Fibroblast of lung (primary cell): Measurements from ENCODE around the gene CCNT1. TPM values are rescaled to one million over a fixed set of nuclear protein-coding genes. Genes with fewer than 3 reads are reported as not detected.

Experiments
- DNase-seq, 2 donors: peaks; one replicate each; pipeline versions ENCODE4 v3.0.0 to v3.0.0-alpha.2; 2010; ENCODE audit warnings: low read depth in 2 of 2
- H2AFZ ChIP-seq: 2 replicates; pipeline ENCODE4 v1.5.1; 2012; ENCODE audit warnings: low read length, control low read depth, inconsistent platforms
- H3K27ac ChIP-seq: 2 replicates; pipeline ENCODE4 v1.5.1; 2011; ENCODE audit warnings: low read length, control low read depth; ENCODE audit not compliant: insufficient read depth
- H3K27me3 ChIP-seq: 2 replicates; pipeline ENCODE4 v1.5.1; 2011; ENCODE audit warnings: mild to moderate bottlenecking, low read length; ENCODE audit not compliant: control insufficient read depth, insufficient read depth
- H3K36me3 ChIP-seq: 2 replicates; pipeline ENCODE4 v1.5.1; 2011; ENCODE audit warnings: low read length; ENCODE audit not compliant: control insufficient read depth, insufficient read depth
- H3K4me1 ChIP-seq: 2 replicates; pipeline ENCODE4 v1.5.1; 2011; ENCODE audit warnings: low read length; ENCODE audit not compliant: control insufficient read depth, insufficient read depth; ENCODE audit errors: extremely low read depth
- H3K4me2 ChIP-seq: 2 replicates; pipeline ENCODE4 v1.5.1; 2011; ENCODE audit warnings: low read length, control low read depth; ENCODE audit not compliant: insufficient read depth; ENCODE audit errors: extremely low read depth
- H3K4me3 ChIP-seq, 4 experiments: fragments of 200-600 bp in 1 of 4; sonication (generic) in 1 of 4; replicated peaks in 1 of 4; 2 replicates each; pipeline ENCODE4 v1.5.1; 2011 to 2016; ENCODE audit warnings: low read length in 4 of 4, low read depth in 3 of 4, mild to moderate bottlenecking in 3 of 4, control low read depth in 2 of 4, inconsistent platforms in 1 of 4, mixed read lengths in 1 of 4; ENCODE audit not compliant: insufficient read depth in 1 of 4; ENCODE audit errors: control extremely low read depth in 1 of 4
- H3K79me2 ChIP-seq: 2 replicates; pipeline ENCODE4 v1.5.1; 2012; ENCODE audit warnings: mild to moderate bottlenecking, low read length, inconsistent platforms; ENCODE audit not compliant: control insufficient read depth, insufficient read depth
- H3K9ac ChIP-seq: 2 replicates; pipeline ENCODE4 v1.5.1; 2011; ENCODE audit warnings: mild to moderate bottlenecking, low read length, control low read depth; ENCODE audit not compliant: insufficient read depth
- H3K9me3 ChIP-seq: 2 replicates; pipeline ENCODE4 v1.5.1; 2012; ENCODE audit warnings: low read depth, low read length; ENCODE audit not compliant: control insufficient read depth, insufficient read depth
- H4K20me1 ChIP-seq: 2 replicates; pipeline ENCODE4 v1.5.1; 2011; ENCODE audit warnings: low read length; ENCODE audit not compliant: control insufficient read depth, insufficient read depth; ENCODE audit errors: extremely low read depth
- CTCF ChIP-seq, 2 donors: IDR thresholded peaks in 1 of 2; conservative IDR thresholded peaks in 1 of 2; 1 replicate in 1 of 2; 2 replicates in 1 of 2; pipeline ENCODE4 v1.5.1; 2011 to 2012; ENCODE audit warnings: low read length in 2 of 2, control low read depth in 1 of 2, inconsistent platforms in 1 of 2, low read depth in 1 of 2, mild to moderate bottlenecking in 1 of 2
- EZH2 ChIP-seq: IDR thresholded peaks from 2 replicates; pipeline ENCODE4 v1.5.1; 2012; ENCODE audit warnings: low read length, control low read depth, mild to moderate bottlenecking; ENCODE audit errors: missing control alignments
- polyA plus RNA-seq, 2 donors: library from polyadenylated mRNA; depleted of rRNA in 1 of 2; stranded (reverse) in 1 of 2; unstranded in 1 of 2; fragments of >200 nt; gene quantifications; 2 replicates each; pipeline ENCODE4 v1.2.1, GENCODE V29; 2011 to 2012; ENCODE audit warnings: missing spikeins in 1 of 2
- total RNA-seq: library from RNA; depleted of rRNA; stranded (reverse); fragments of >200 nt; gene quantifications from 2 replicates; pipeline ENCODE4 v1.2.1, GENCODE V29; 2014

Gene CCNT1
- total and polyA plus RNA-seq, 2 donors (not counting 1 experiment from before 2014, with no cell fraction given) = 20.4 to 24.6 TPM

GRCh38 chr12:48693572-48693971 lies 22.9 kb downstream of the CCNT1 start:
- Histone ChIP-seq H3K4me3 (no peak overlapping the region), H3K9me3 (no peaks in the 10 kb centered on the region), H2AFZ (no peak overlapping the region), H3K9ac (no peak overlapping the region), H3K36me3 (peaks cover 8% of the 10 kb centered on the region), H3K4me2 (no peak overlapping the region), H3K4me1 (no peaks in the 10 kb centered on the region), H3K27ac (no peak overlapping the region), H4K20me1 (no peaks in the 10 kb centered on the region), H3K79me2 (no peaks in the 10 kb centered on the region), H3K27me3 (no peaks in the 10 kb centered on the region)
- TF ChIP-seq EZH2 (no peak), CTCF (conservative IDR thresholded peaks at IDR 0.05 in 1 of 2, IDR thresholded peaks at IDR 0.05 in 1 of 2; ENCODE audit: low read depth in 1 of 2, low read length in 2 of 2) (no peak)
- no peak for DNase-seq

DNA sequence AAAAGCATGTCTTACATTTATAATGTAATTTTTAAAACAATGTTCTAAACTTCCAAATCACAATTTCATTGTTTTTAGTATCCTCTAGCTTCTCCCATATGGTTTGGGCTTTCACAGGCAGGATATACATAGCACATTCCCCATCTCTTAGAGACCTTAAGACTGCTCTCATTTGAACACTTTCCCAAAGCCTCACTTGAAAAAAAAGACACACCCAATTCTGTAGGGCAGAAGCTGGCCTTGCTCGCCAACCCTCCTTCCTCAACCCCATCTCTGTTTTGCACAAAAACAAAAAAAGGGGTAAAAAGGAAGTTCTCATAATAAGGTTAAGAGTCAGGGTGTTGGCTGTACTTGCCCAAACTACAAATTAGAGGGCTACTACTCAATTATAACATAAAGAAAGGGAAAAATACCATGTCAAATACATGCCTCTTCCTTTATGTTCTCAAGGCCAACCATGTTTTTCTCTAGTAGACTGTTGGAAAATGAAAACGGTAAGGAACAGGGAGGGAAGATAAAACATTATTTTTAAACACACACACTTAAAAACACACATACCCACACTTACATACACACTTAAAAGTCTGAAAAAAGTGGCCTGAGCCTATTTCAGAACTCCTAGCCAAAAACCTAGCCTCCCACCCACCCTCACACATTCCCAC lies 24.6 kb downstream of the CCNT1 start:
- H3K9me3 ChIP-seq = no peaks in the 10 kb centered on the region
- no peak for TF ChIP-seq EZH2
- no peak for TF ChIP-seq CTCF (conservative IDR thresholded peaks at IDR 0.05 in 1 of 2, IDR thresholded peaks at IDR 0.05 in 1 of 2; ENCODE audit: low read depth in 1 of 2, low read length in 2 of 2)
- no peak overlapping the region for H3K27ac ChIP-seq
- H3K36me3 ChIP-seq = peaks cover 8% of the 10 kb centered on the region
- no peak overlapping the region for H3K4me2 ChIP-seq
- H4K20me1 ChIP-seq = no peaks in the 10 kb centered on the region
- no peak overlapping the region for H3K4me3 ChIP-seq
- H3K27me3 ChIP-seq = no peaks in the 10 kb centered on the region
- no peak overlapping the region for H3K9ac ChIP-seq
- H2AFZ ChIP-seq = no peak overlapping the region
- no peak for DNase-seq
- H3K79me2 ChIP-seq = no peaks in the 10 kb centered on the region
- no peaks in the 10 kb centered on the region for H3K4me1 ChIP-seq

DNA sequence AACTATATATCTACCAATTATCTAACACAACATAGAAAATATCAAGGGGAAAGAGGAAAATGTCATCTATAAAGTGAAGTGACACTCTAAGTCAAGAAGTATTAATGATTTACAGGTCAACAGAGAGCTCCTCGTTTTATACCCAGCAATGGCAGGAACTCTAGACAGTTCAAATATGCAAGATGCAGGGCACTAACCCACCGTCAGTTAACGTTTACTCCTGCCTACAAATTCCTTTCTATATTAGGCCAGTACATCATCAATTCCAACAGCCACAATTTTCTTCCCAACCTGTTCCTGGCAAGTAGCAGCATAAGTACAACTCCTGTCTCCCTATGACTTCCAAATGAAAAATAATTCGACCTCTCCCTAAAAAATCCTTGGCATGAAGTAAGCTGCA lies 25.5 kb downstream of the CCNT1 start:
- no peaks in the 10 kb centered on the region for H3K27me3 ChIP-seq
- no peaks in the 10 kb centered on the region for H3K4me1 ChIP-seq
- TF ChIP-seq CTCF (conservative IDR thresholded peaks at IDR 0.05 in 1 of 2, IDR thresholded peaks at IDR 0.05 in 1 of 2; ENCODE audit: low read depth in 1 of 2, low read length in 2 of 2) (no peak), EZH2 (no peak)
- H3K36me3 ChIP-seq = peaks cover 8% of the 10 kb centered on the region
- H3K4me3 ChIP-seq = no peak overlapping the region
- no peak overlapping the region for H3K27ac ChIP-seq
- no peaks in the 10 kb centered on the region for H3K9me3 ChIP-seq
- peak in 1 of 2 donors; percentile 35 for DNase-seq
- no peak overlapping the region for H3K4me2 ChIP-seq
- no peaks in the 10 kb centered on the region for H3K79me2 ChIP-seq
- H3K9ac ChIP-seq = no peak overlapping the region
- no peaks in the 10 kb centered on the region for H4K20me1 ChIP-seq
- no peak overlapping the region for H2AFZ ChIP-seq
